Stimulated activated CD4-positive, alpha-beta T cell treated with anti-CD3 and anti-CD28 coated beads, Interleukin-12 subunit alpha, Interleukin-12 subunit beta, amount 100 ng/mL, for 4 hours (primary cell): Measurements from ENCODE around the gene IGSF21.

ENCODE experiments used
- DNase-seq: peaks from one replicate; pipeline ENCODE4 v3.0.0-alpha.2; 2020

Gene IGSF21

GRCh38 chr1:18305182-18305795, 197.7 kb downstream of the IGSF21 start:
- no peak for DNase-seq

- no peak for DNase-seq
Measured at GRCh38 chr1:18307329-18307898, 199.8 kb downstream of the IGSF21 start.

GRCh38 chr1:18309552-18310155, 202.1 kb downstream of the IGSF21 start:
- DNase-seq = no peak

- no peak for DNase-seq
Measured at GRCh38 chr1:18312961-18313360, 205.4 kb downstream of the IGSF21 start.

- no peak for DNase-seq
Measured at GRCh38 chr1:18313523-18313922, 205.9 kb downstream of the IGSF21 start.

- DNase-seq = no peak
Measured at GRCh38 chr1:18314399-18314798, 206.8 kb downstream of the IGSF21 start.

- DNase-seq = no peak
Measured at GRCh38 chr1:18315449-18315848, 207.9 kb downstream of the IGSF21 start.

- no peak for DNase-seq
Measured at GRCh38 chr1:18316764-18317163, 209.2 kb downstream of the IGSF21 start.

GRCh38 chr1:18319099-18319498, 211.5 kb downstream of the IGSF21 start:
- DNase-seq = no peak

GRCh38 chr1:18320051-18320450, 212.5 kb downstream of the IGSF21 start:
- DNase-seq = no peak

- no peak for DNase-seq
Measured at GRCh38 chr1:18322368-18323032, 214.9 kb downstream of the IGSF21 start.

- no peak for DNase-seq
Measured at GRCh38 chr1:18323259-18323658, 215.7 kb downstream of the IGSF21 start.

GRCh38 chr1:18324246-18324645, 216.6 kb downstream of the IGSF21 start:
- DNase-seq = no peak

- no peak for DNase-seq
Measured at GRCh38 chr1:18325136-18325535, 217.5 kb downstream of the IGSF21 start.

- DNase-seq = no peak
Measured at GRCh38 chr1:18326211-18326897, 218.8 kb downstream of the IGSF21 start.

- no peak for DNase-seq
Measured at GRCh38 chr1:18327650-18328049, 220.1 kb downstream of the IGSF21 start.

GRCh38 chr1:18328803-18329202, 221.2 kb downstream of the IGSF21 start:
- no peak for DNase-seq

GRCh38 chr1:18329469-18330253, 222.1 kb downstream of the IGSF21 start:
- no peak for DNase-seq

- DNase-seq = no peak
Measured at GRCh38 chr1:18332576-18332975, 225.0 kb downstream of the IGSF21 start.

GRCh38 chr1:18333220-18333619, 225.6 kb downstream of the IGSF21 start:
- no peak for DNase-seq

- no peak for DNase-seq
Measured at GRCh38 chr1:18336801-18337200, 229.2 kb downstream of the IGSF21 start.

GRCh38 chr1:18337757-18338156, 230.2 kb downstream of the IGSF21 start:
- DNase-seq = no peak

- no peak for DNase-seq
Measured at GRCh38 chr1:18339161-18339560, 231.6 kb downstream of the IGSF21 start.
